Muscle of leg (tissue), 11 donors: ENCODE results near the gene TRIM71. TPM values are rescaled to one million over a fixed set of nuclear protein-coding genes. Genes with fewer than 3 reads are reported as not detected.
A peak's percentile ranks its signal among the peaks of the same experiment; 100 is the strongest.
"Not testable (repeated sequence)": the region's sequence is repeated elsewhere in the genome, so short reads cannot be mapped to it uniquely, and the experiment has no call there.

Source experiments
- DNase-seq: peaks from one replicate; pipeline ENCODE4 v3.0.0; 2013
- H3K27ac ChIP-seq: one replicate; pipeline ENCODE4 v1.5.1; 2013; ENCODE audit warnings: mild to moderate bottlenecking, low read length, control low read depth
- H3K27me3 ChIP-seq: one replicate; pipeline ENCODE4 v1.6.1; 2013; ENCODE audit warnings: low read length; ENCODE audit not compliant: control insufficient read depth, insufficient read depth
- H3K36me3 ChIP-seq: one replicate; pipeline ENCODE4 v1.6.1; 2013; ENCODE audit warnings: low read length; ENCODE audit not compliant: control insufficient read depth, insufficient read depth
- H3K4me1 ChIP-seq: one replicate; pipeline ENCODE4 v1.6.1; 2013; ENCODE audit warnings: low read length; ENCODE audit not compliant: control insufficient read depth, insufficient read depth
- H3K4me3 ChIP-seq: one replicate; pipeline ENCODE4 v1.5.1; 2013; ENCODE audit warnings: low read length, control low read depth
- H3K9me3 ChIP-seq: replicated peaks from 2 replicates; pipeline ENCODE4 v1.6.1; 2013; ENCODE audit warnings: low read depth, low read length; ENCODE audit not compliant: control insufficient read depth
- WGBS: methylation state at CpG from one replicate; pipeline ENCODE4 v1.1.5; 2013; ENCODE audit warnings: missing lambda C conversion rate; ENCODE audit not compliant: insufficient coverage; 5-methylcytosine and 5-hydroxymethylcytosine counted together
- polyA plus RNA-seq, 8 donors: library from polyadenylated mRNA; unstranded; fragments of 120-200 nt; gene quantifications; one replicate each; pipeline versions ENCODE4 v1.2.1 to v1.2.3, GENCODE V29; 2013; ENCODE audit warnings: inconsistent platforms in 1 of 8, low replicate concordance in 1 of 8; ENCODE audit not compliant: insufficient read length in 8 of 8, insufficient read depth in 1 of 8
- total RNA-seq: library from RNA; stranded (reverse); fragments of 120-200 nt; gene quantifications from one replicate; pipeline ENCODE4 v1.2.4, GENCODE V29; 2013

Gene TRIM71
- total and polyA plus RNA-seq, 9 donors: 0.13 to 0.44 (median 0.18) TPM

GRCh38 chr3:32922078-32922477 is 104.3 kb downstream of the TRIM71 start:
- WGBS: 80% methylated on average over 6 of the region's 7 CpGs
- Histone ChIP-seq H3K4me1 (no peaks in the 10 kb centered on the region), H3K27ac (no peak overlapping the region), H3K9me3 (peaks cover 3% of the 10 kb centered on the region), H3K4me3 (no peak overlapping the region), H3K27me3 (no peaks in the 10 kb centered on the region), H3K36me3 (no peaks in the 10 kb centered on the region)
- DNase-seq: no peak

- no peak overlapping the region for H3K4me3 ChIP-seq
- no peaks in the 10 kb centered on the region for H3K36me3 ChIP-seq
- no peak overlapping the region for H3K27ac ChIP-seq
- H3K9me3 ChIP-seq: no peaks in the 10 kb centered on the region
- no peak for DNase-seq
- no peaks in the 10 kb centered on the region for H3K4me1 ChIP-seq
- 95% methylated on average over 3 of the region's 3 CpGs for WGBS
- H3K27me3 ChIP-seq: no peaks in the 10 kb centered on the region
Measured at GRCh38 chr3:32930161-32930560, 112.4 kb downstream of the TRIM71 start.

- H3K4me1 ChIP-seq, H3K27ac ChIP-seq, H3K36me3 ChIP-seq, H3K27me3 ChIP-seq, DNase-seq, H3K4me3 ChIP-seq, H3K9me3 ChIP-seq: not testable (repeated sequence)
- WGBS: no CpG with 5 or more reads among the region's 2 CpGs
Measured at GRCh38 chr3:32931273-32931672, 113.5 kb downstream of the TRIM71 start.

GRCh38 chr3:32934150-32934742 is 116.4 kb downstream of the TRIM71 start:
- Histone ChIP-seq H3K4me3 (no peak overlapping the region), H3K36me3 (no peaks in the 10 kb centered on the region), H3K27me3 (no peaks in the 10 kb centered on the region), H3K27ac (no peak overlapping the region), H3K9me3 (peaks cover 2% of the 10 kb centered on the region), H3K4me1 (no peaks in the 10 kb centered on the region)
- DNase-seq: peak; percentile 24
- WGBS: 86% methylated on average over 1 of the region's 5 CpGs

- no peak overlapping the region for H3K27ac ChIP-seq
- no peaks in the 10 kb centered on the region for H3K27me3 ChIP-seq
- H3K4me3 ChIP-seq: no peak overlapping the region
- peaks cover 2% of the 10 kb centered on the region for H3K9me3 ChIP-seq
- H3K36me3 ChIP-seq: no peaks in the 10 kb centered on the region
- H3K4me1 ChIP-seq: no peaks in the 10 kb centered on the region
- WGBS: 20% methylated on average over 1 of the region's 2 CpGs
- DNase-seq: no peak
Measured at GRCh38 chr3:32937331-32937730, 119.5 kb downstream of the TRIM71 start.

- DNase-seq, H3K27me3 ChIP-seq, H3K4me1 ChIP-seq, H3K27ac ChIP-seq, H3K9me3 ChIP-seq, H3K4me3 ChIP-seq, H3K36me3 ChIP-seq: not testable (repeated sequence)
- 92% methylated on average over 22 of the region's 40 CpGs for WGBS
Measured at GRCh38 chr3:32939531-32940284, 121.9 kb downstream of the TRIM71 start.

- no peak for DNase-seq
- WGBS: 67% methylated on average over 10 of the region's 16 CpGs
- H3K36me3 ChIP-seq: no peaks in the 10 kb centered on the region
Measured at GRCh38 chr3:32940726-32941125, 122.9 kb downstream of the TRIM71 start.

GRCh38 chr3:32945136-32945535 is 127.3 kb downstream of the TRIM71 start:
- H3K36me3 ChIP-seq: no peaks in the 10 kb centered on the region
- no CpG with 5 or more reads among the region's 3 CpGs for WGBS
- no peak for DNase-seq
- no peaks in the 10 kb centered on the region for H3K27me3 ChIP-seq
- no peak overlapping the region for H3K4me3 ChIP-seq
- no peaks in the 10 kb centered on the region for H3K4me1 ChIP-seq
- no peak overlapping the region for H3K27ac ChIP-seq
- H3K9me3 ChIP-seq: no peaks in the 10 kb centered on the region

More at GRCh38 chr3:32940726-32941125, 122.9 kb downstream of the TRIM71 start:
- no peak overlapping the region for H3K27ac ChIP-seq
- H3K4me1 ChIP-seq: no peaks in the 10 kb centered on the region
- peaks cover 2% of the 10 kb centered on the region for H3K9me3 ChIP-seq
- H3K27me3 ChIP-seq: no peaks in the 10 kb centered on the region
- H3K4me3 ChIP-seq: no peak overlapping the region

- not testable (repeated sequence) for H3K9me3 ChIP-seq, H3K4me3 ChIP-seq, H3K4me1 ChIP-seq, H3K36me3 ChIP-seq, H3K27ac ChIP-seq, DNase-seq, H3K27me3 ChIP-seq
- WGBS: 89% methylated on average over 7 of the region's 12 CpGs
Measured at GRCh38 chr3:32945598-32945997, 127.8 kb downstream of the TRIM71 start.

- 72% methylated on average over 2 of the region's 5 CpGs for WGBS
- no peak for DNase-seq
- H3K36me3 ChIP-seq: no peaks in the 10 kb centered on the region
Measured at GRCh38 chr3:32946973-32947788, 129.4 kb downstream of the TRIM71 start.

More at GRCh38 chr3:32946973-32947788, 129.4 kb downstream of the TRIM71 start:
- Histone ChIP-seq H3K9me3 (no peaks in the 10 kb centered on the region), H3K27me3 (no peaks in the 10 kb centered on the region), H3K27ac (no peak overlapping the region), H3K4me3 (no peak overlapping the region), H3K4me1 (no peaks in the 10 kb centered on the region)
